Upper lobe of right lung (tissue), 1 donor: Measurements from ENCODE around the gene IDUA. TPM values are rescaled to one million over a fixed set of nuclear protein-coding genes. Genes with fewer than 3 reads are reported as not detected.
"Not testable (repeated sequence)": the region's sequence is repeated elsewhere in the genome, so short reads cannot be mapped to it uniquely, and the experiment has no call there.

Source experiments
- ATAC-seq: fragments of 200-7000 bp; cut with Tn5 transposase; one replicate; pipeline ENCODE4 v1.9.1; 2020; ENCODE audit warnings: mild to moderate bottlenecking, moderate library complexity
- DNase-seq: peaks from one replicate; pipeline ENCODE4 v3.0.0-alpha.2; 2020
- H3K27ac ChIP-seq: fragments of 200-600 bp; one replicate; pipeline ENCODE4 v1.8.0; 2022
- H3K27me3 ChIP-seq: fragments of 200-600 bp; one replicate; pipeline ENCODE4 v1.8.0; 2022; ENCODE audit warnings: mild to moderate bottlenecking
- H3K36me3 ChIP-seq: fragments of 200-600 bp; one replicate; pipeline ENCODE4 v1.8.0; 2022
- H3K4me1 ChIP-seq: fragments of 200-600 bp; one replicate; pipeline ENCODE4 v1.8.0; 2022
- H3K4me3 ChIP-seq: fragments of 200-600 bp; one replicate; pipeline ENCODE4 v1.8.0; 2022; ENCODE audit warnings: mild to moderate bottlenecking
- H3K9me3 ChIP-seq: fragments of 200-600 bp; one replicate; pipeline ENCODE4 v1.8.0; 2022
- intact Hi-C: fragments of 100-400 bp; cut with DNase I; formaldehyde crosslinking; loops from one replicate; pipeline ENCODE4 v1.11.0; 2022
- total RNA-seq: library from RNA; stranded (reverse); fragmentation: NEBNext Ultra II Directional; extraction: Animal tissue kit (Norgen Biotek cat#: 25700); gene quantifications from one replicate; pipeline ENCODE4 v1.2.1, GENCODE V29; 2021
- TF ChIP-seq, protein P1 (sequence below): fragments of 200-600 bp; IDR thresholded peaks from one replicate; pipeline ENCODE4 v1.8.0; 2022; ENCODE audit warnings: antibody characterized with exemption
- donor health status: DM: no; HTN: yes; CAD: no; lungs with severe emphysema.

IDUA gene
- total RNA-seq, 1 donor from 2014 or later: 49.2 TPM

- no peak for ATAC-seq
- no peaks in the 10 kb centered on the region for H3K9me3 ChIP-seq
- no peak for DNase-seq
- no peak overlapping the region for H3K4me3 ChIP-seq
- H3K4me1 ChIP-seq: peaks cover 23% of the 10 kb centered on the region
- no peaks in the 10 kb centered on the region for H3K36me3 ChIP-seq
- no peak overlapping the region for H3K27ac ChIP-seq
- intact Hi-C loops: no loop called here
- TF ChIP-seq, protein P1, sequence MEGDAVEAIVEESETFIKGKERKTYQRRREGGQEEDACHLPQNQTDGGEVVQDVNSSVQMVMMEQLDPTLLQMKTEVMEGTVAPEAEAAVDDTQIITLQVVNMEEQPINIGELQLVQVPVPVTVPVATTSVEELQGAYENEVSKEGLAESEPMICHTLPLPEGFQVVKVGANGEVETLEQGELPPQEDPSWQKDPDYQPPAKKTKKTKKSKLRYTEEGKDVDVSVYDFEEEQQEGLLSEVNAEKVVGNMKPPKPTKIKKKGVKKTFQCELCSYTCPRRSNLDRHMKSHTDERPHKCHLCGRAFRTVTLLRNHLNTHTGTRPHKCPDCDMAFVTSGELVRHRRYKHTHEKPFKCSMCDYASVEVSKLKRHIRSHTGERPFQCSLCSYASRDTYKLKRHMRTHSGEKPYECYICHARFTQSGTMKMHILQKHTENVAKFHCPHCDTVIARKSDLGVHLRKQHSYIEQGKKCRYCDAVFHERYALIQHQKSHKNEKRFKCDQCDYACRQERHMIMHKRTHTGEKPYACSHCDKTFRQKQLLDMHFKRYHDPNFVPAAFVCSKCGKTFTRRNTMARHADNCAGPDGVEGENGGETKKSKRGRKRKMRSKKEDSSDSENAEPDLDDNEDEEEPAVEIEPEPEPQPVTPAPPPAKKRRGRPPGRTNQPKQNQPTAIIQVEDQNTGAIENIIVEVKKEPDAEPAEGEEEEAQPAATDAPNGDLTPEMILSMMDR: no peak
- peaks cover 31% of the 10 kb centered on the region for H3K27me3 ChIP-seq
These were observed 64.6 kb downstream of the IDUA start for GRCh38 chr4:1051472-1051871.

- peaks cover 18% of the 10 kb centered on the region for H3K4me1 ChIP-seq
- no peaks in the 10 kb centered on the region for H3K9me3 ChIP-seq
- TF ChIP-seq, protein P1: no peak
- no peaks in the 10 kb centered on the region for H3K36me3 ChIP-seq
- intact Hi-C loops: no loop called here
- H3K27me3 ChIP-seq: peaks cover 37% of the 10 kb centered on the region
- H3K4me3 ChIP-seq: no peak overlapping the region
- ATAC-seq (no peak), DNase-seq (peak; percentile 46)
- no peak overlapping the region for H3K27ac ChIP-seq
These were observed 65.4 kb downstream of the IDUA start for GRCh38 chr4:1052231-1052671.

DNA sequence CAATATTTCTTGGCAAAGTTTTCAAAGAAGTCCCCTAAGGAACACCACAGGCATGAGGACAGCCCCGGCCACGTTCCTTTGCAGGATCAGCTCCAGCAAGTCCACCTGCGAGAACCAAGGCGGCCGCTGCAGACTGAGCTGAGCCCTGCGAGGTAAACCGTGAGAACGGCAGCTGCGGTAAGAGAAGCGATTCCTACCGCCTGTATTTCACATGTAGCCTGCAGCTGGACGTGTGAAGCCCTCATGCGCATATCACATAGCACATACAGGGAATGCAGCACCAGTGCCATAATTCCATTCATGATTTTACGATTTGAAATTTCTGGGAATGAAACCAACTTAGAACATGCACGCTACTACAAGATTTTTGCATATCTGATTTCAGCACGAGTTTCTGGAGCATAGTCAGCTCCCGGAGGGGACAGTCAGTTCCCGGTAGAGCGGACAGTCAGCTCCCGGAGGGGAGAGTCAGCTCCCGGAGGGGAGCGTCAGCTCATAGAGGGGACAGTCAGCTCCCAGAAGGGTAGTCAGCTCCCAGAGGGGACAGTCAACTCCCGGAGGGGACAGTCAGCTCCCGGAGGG is 66.3 kb downstream of the IDUA start:
- Histone ChIP-seq H3K4me3 (peak overlapping the region; percentile 3), H3K36me3 (no peaks in the 10 kb centered on the region), H3K4me1 (peaks cover 10% of the 10 kb centered on the region), H3K27ac (no peak overlapping the region), H3K9me3 (no peaks in the 10 kb centered on the region), H3K27me3 (peaks cover 40% of the 10 kb centered on the region)
- peak; percentile 55 for DNase-seq
- intact Hi-C loops: no loop called here
- no peak for ATAC-seq
- TF ChIP-seq, protein P1: no peak

- H3K9me3 ChIP-seq, intact Hi-C loops, H3K4me3 ChIP-seq, ATAC-seq, H3K36me3 ChIP-seq, DNase-seq, H3K27ac ChIP-seq: not testable (repeated sequence)
- H3K27me3 ChIP-seq: peaks cover 45% of the 10 kb centered on the region
- peaks cover 10% of the 10 kb centered on the region for H3K4me1 ChIP-seq
These were observed 67.0 kb downstream of the IDUA start for GRCh38 chr4:1053891-1054290.

Other genes starting within 250 kb of the IDUA start
- gene CPLX1, start 160.9 kb upstream of the IDUA start, total RNA-seq: 5.2 TPM
- gene GAK, start 54.7 kb upstream of the IDUA start, total RNA-seq: 138 TPM
- 42.4 TPM for gene TMEM175, start 54.6 kb upstream of the IDUA start, total RNA-seq
- gene DGKQ, start 13.5 kb upstream of the IDUA start, total RNA-seq: 19.1 TPM
- gene SLC26A1, start 6.4 kb downstream of the IDUA start, total RNA-seq: 0.20 TPM
- gene FGFRL1, start 24.6 kb downstream of the IDUA start, total RNA-seq: 25.2 TPM
- 6.9 TPM for gene RNF212, start 126.5 kb downstream of the IDUA start, total RNA-seq
- gene SPON2, start 185.5 kb downstream of the IDUA start, total RNA-seq: 43.9 TPM